ENCODE measurements around the gene DDX25.

DDX25 gene

GRCh38 chr11:125950696-125951651 is 46.7 kb downstream of the DDX25 start:
- DNase-seq (ENCODE audit: low read depth in 2 of 2) = no peak

- no peak for DNase-seq (ENCODE audit: low read depth in 2 of 2)
Measured at GRCh38 chr11:125951731-125952130, 47.4 kb downstream of the DDX25 start.

- no peak for DNase-seq (ENCODE audit: low read depth in 2 of 2)
Measured at GRCh38 chr11:125952559-125952958, 48.3 kb downstream of the DDX25 start.

- no peak for DNase-seq (ENCODE audit: low read depth in 2 of 2)
Measured at GRCh38 chr11:125952973-125953372, 48.7 kb downstream of the DDX25 start.

GRCh38 chr11:125953401-125953935 is 49.2 kb downstream of the DDX25 start:
- DNase-seq (ENCODE audit: low read depth in 2 of 2) = no peak

- DNase-seq (ENCODE audit: low read depth in 2 of 2) = no peak
Measured at GRCh38 chr11:125954123-125954944, 50.0 kb downstream of the DDX25 start.

GRCh38 chr11:125954945-125955640 is 50.8 kb downstream of the DDX25 start:
- DNase-seq (ENCODE audit: low read depth in 2 of 2) = no peak

GRCh38 chr11:125955856-125956255 is 51.5 kb downstream of the DDX25 start:
- no peak for DNase-seq (ENCODE audit: low read depth in 2 of 2)

GRCh38 chr11:125956391-125957134 is 52.3 kb downstream of the DDX25 start:
- no peak for DNase-seq (ENCODE audit: low read depth in 2 of 2)

- DNase-seq (ENCODE audit: low read depth in 2 of 2) = no peak
Measured at GRCh38 chr11:125957618-125958332, 53.5 kb downstream of the DDX25 start.

GRCh38 chr11:125958872-125959400 is 54.6 kb downstream of the DDX25 start:
- DNase-seq (ENCODE audit: low read depth in 2 of 2) = no peak

- no peak for DNase-seq (ENCODE audit: low read depth in 2 of 2)
Measured at GRCh38 chr11:125959511-125959910, 55.2 kb downstream of the DDX25 start.

GRCh38 chr11:125959931-125960330 is 55.6 kb downstream of the DDX25 start:
- DNase-seq (ENCODE audit: low read depth in 2 of 2) = no peak

GRCh38 chr11:125960771-125961170 is 56.5 kb downstream of the DDX25 start:
- no peak for DNase-seq (ENCODE audit: low read depth in 2 of 2)

GRCh38 chr11:125967515-125967914 is 63.2 kb downstream of the DDX25 start:
- no peak for DNase-seq (ENCODE audit: low read depth in 2 of 2)

- no peak for DNase-seq (ENCODE audit: low read depth in 2 of 2)
Measured at GRCh38 chr11:125968354-125968753, 64.0 kb downstream of the DDX25 start.

- no peak for DNase-seq (ENCODE audit: low read depth in 2 of 2)
Measured at GRCh38 chr11:125971618-125972017, 67.3 kb downstream of the DDX25 start.

- no peak for DNase-seq (ENCODE audit: low read depth in 2 of 2)
Measured at GRCh38 chr11:125974284-125974683, 70.0 kb downstream of the DDX25 start.

GRCh38 chr11:125975634-125976033 is 71.3 kb downstream of the DDX25 start:
- no peak for DNase-seq (ENCODE audit: low read depth in 2 of 2)

GRCh38 chr11:125976156-125976555 is 71.8 kb downstream of the DDX25 start:
- DNase-seq (ENCODE audit: low read depth in 2 of 2) = no peak
